Pancreas (tissue), 10 donors: ENCODE results near the gene KRTAP4-12. TPM values are rescaled to one million over a fixed set of nuclear protein-coding genes. Genes with fewer than 3 reads are reported as not detected.
A peak's percentile ranks its signal among the peaks of the same experiment; 100 is the strongest.
"Not testable (repeated sequence)": the region's sequence is repeated elsewhere in the genome, so short reads cannot be mapped to it uniquely, and the experiment has no call there.

Source experiments
- ATAC-seq, 4 donors: fragments of 200-7000 bp; cut with Tn5 transposase; one replicate each; pipeline versions ENCODE4 v1.8.0 to v1.9.1; 2020; ENCODE audit warnings: mild to moderate bottlenecking in 4 of 4, moderate library complexity in 4 of 4
- DNase-seq, 6 donors: peaks; one replicate each; pipeline ENCODE4 v3.0.0-alpha.2; 2020
- FAIRE-seq: peaks from 2 replicates; lab custom pipeline; 2012; peaks lifted over from hg19 to GRCh38; lab: Jason Lieb, UNC
- H3K27ac ChIP-seq, 4 donors: fragments of 200-600 bp; sonication (generic); 1 replicate in 3 of 4; 2 replicates in 1 of 4; pipeline versions ENCODE4 v1.5.0 to v1.8.0; 2020
- H3K27me3 ChIP-seq, 4 donors: fragments of 200-600 bp; one replicate each; pipeline ENCODE4 v1.8.0; 2021
- H3K36me3 ChIP-seq, 3 donors: fragments of 200-600 bp; sonication (generic) in 1 of 3; one replicate each; pipeline versions ENCODE4 v1.5.0 to v1.8.0; 2020 to 2021
- H3K4me1 ChIP-seq, 3 donors: fragments of 200-600 bp; one replicate each; pipeline ENCODE4 v1.8.0; 2021
- H3K4me3 ChIP-seq, 4 donors: fragments of 200-600 bp; sonication (generic) in 2 of 4; one replicate each; pipeline versions ENCODE4 v1.5.0 to v1.8.0; 2020 to 2021
- H3K9me3 ChIP-seq, 4 donors: fragments of 200-600 bp; one replicate each; pipeline ENCODE4 v1.8.0; 2021
- WGBS, 2 donors: extraction: QIAGEN DNeasy Blood & Tissue Kit; methylation state at CpG; one replicate each; pipeline ENCODE4 v1.1.7; 2013; 5-methylcytosine and 5-hydroxymethylcytosine counted together
- intact Hi-C, 3 donors: fragments of 100-400 bp; cut with DNase I; formaldehyde crosslinking; loops; one replicate each; pipeline versions ENCODE4 v1.11.1 to v1.14.2; 2022
- polyA plus RNA-seq, 2 donors: library from polyadenylated mRNA; stranded (reverse); fragments of 200-250 nt; gene quantifications; one replicate each; pipeline ENCODE4 v1.2.3, GENCODE V29; 2013
- total RNA-seq, 6 donors: library from RNA; stranded (reverse); fragmentation: NEBNext Ultra II Directional in 4 of 6; extraction: Animal tissue kit (Norgen Biotek cat#: 25700) in 4 of 6; gene quantifications; one replicate each; pipeline versions ENCODE4 v1.2.1 to v1.2.4, GENCODE V29; 2021 to 2023
- TF ChIP-seq, protein P1 (sequence below), 4 donors: fragments of 200-600 bp; sonication (generic) in 3 of 4; IDR thresholded peaks; one replicate each; pipeline versions ENCODE4 v1.5.0 to v1.8.0; 2021; ENCODE audit warnings: antibody characterized with exemption in 4 of 4
- donor health status: healthy with polysubstance abuse.
- donor health status: DM: no; HTN: no; CAD: no; lungs with moderate emphysema.
- donor health status: DM: no; HTN: no; CAD: no.
- donor health status: control.
- donor health status: control.
- donor health status: Bipolar disorder and iron deficiency.
- donor health status: DM: yes; HTN: yes; CAD: no.
- donor health status: DM: no; HTN: no; CAD: no.
- donor health status: DM: no; HTN: no; CAD: no.
- donor health status: DM: yes; HTN: yes; CAD: no.

The KRTAP4-12 gene
- total and polyA plus RNA-seq, 8 donors, result not detected

GRCh38 chr17:41149652-41149985, 25.6 kb upstream of the KRTAP4-12 start, which contains the start of gene KRTAP4-5:
TSS of gene KRTAP4-5 (minus strand) at chr17:41149825. CDS start at chr17:41149767, 58 bp downstream.
- Histone ChIP-seq H3K36me3 (no peaks in the 10 kb centered on the region), H3K9me3 (no peaks in the 10 kb centered on the region), H3K27ac (no peak within 1 kb of the TSS), H3K27me3 (no peaks in the 10 kb centered on the region), H3K4me1 (no peaks in the 10 kb centered on the region), H3K4me3 (no peak within 1 kb of the TSS)
- DNase-seq, result no peak
- ATAC-seq, result no peak
- TF ChIP-seq, protein P1, sequence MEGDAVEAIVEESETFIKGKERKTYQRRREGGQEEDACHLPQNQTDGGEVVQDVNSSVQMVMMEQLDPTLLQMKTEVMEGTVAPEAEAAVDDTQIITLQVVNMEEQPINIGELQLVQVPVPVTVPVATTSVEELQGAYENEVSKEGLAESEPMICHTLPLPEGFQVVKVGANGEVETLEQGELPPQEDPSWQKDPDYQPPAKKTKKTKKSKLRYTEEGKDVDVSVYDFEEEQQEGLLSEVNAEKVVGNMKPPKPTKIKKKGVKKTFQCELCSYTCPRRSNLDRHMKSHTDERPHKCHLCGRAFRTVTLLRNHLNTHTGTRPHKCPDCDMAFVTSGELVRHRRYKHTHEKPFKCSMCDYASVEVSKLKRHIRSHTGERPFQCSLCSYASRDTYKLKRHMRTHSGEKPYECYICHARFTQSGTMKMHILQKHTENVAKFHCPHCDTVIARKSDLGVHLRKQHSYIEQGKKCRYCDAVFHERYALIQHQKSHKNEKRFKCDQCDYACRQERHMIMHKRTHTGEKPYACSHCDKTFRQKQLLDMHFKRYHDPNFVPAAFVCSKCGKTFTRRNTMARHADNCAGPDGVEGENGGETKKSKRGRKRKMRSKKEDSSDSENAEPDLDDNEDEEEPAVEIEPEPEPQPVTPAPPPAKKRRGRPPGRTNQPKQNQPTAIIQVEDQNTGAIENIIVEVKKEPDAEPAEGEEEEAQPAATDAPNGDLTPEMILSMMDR (IDR thresholded peaks at IDR 0.05), result no peak
- 55 to 59% methylated on average over 2 of the region's 2 CpGs for WGBS, 2 donors
- no peak for FAIRE-seq
- intact Hi-C loops, result no loop called here

DNA sequence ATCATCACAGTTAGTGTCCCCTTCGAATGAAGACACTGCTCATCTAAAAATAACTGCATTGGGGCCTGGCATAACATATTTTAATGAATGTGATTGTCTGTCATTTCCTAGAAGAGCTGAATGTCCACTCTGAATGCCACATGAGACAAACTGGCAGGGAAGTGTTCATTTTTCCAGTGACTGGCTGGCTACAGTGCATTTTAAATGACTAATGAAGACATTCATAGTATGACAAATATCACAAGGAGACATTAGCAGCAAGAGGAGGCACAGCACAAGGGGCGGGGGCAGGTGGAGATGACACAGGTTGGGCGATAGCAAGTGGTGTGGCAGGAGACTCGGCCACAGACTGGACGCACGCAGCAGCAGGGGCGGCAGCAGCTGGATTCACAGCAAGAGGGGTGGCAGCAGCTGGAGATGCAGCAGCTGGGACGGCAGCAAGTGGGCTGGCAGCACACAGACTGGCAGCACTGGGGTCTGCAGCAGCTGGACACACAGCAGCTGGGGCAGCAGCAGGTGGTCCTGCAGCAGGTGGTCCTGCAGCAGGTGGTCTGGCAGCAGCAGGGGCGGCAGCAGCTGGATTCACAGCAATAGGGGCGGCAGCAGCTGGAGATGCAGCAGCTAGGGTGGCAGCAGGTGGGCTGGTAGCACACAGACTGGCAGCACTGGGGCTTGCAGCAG, 25.1 kb upstream of the KRTAP4-12 start:
- H3K4me1 ChIP-seq, intact Hi-C loops, H3K27me3 ChIP-seq, H3K4me3 ChIP-seq, H3K36me3 ChIP-seq, H3K27ac ChIP-seq, FAIRE-seq, H3K9me3 ChIP-seq: not testable (repeated sequence)
- peak in 2 of 4 donors; percentile 49 to 65 for ATAC-seq
- DNase-seq, result peak in 1 of 6 donors; percentile 30
- 63 to 65% methylated on average over 10 of the region's 10 CpGs for WGBS, 2 donors

GRCh38 chr17:41147531-41148204, 23.7 kb upstream of the KRTAP4-12 start:
- intact Hi-C loops, result no loop called here
- WGBS, 2 donors, result 84 to 85% methylated on average over 2 of the region's 2 CpGs
- TF ChIP-seq, protein P1 (IDR thresholded peaks at IDR 0.05), result no peak
- Histone ChIP-seq H3K36me3 (no peaks in the 10 kb centered on the region), H3K9me3 (no peaks in the 10 kb centered on the region), H3K27ac (no peak overlapping the region), H3K27me3 (no peaks in the 10 kb centered on the region), H3K4me3 (no peak overlapping the region), H3K4me1 (no peaks in the 10 kb centered on the region)
- FAIRE-seq (no peak), ATAC-seq (no peak), DNase-seq (no peak)

DNA sequence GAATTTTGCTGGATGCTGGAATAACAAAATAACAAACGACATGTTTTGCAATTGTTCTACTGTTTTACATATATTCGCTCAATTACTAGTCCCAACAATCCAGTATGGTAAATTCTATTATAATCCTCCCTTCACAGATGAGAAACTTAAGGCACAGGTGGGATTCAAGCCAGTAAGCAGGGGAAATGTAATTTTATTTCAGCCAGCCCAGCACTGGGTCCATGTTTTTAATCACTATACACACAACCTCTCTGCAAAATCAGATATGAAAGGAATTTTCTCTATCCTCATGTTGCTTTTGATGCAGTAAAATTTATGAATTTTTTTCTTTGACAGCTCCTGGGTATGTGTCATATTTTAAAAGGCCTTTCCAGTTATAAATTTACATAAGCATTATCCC, 21.3 kb upstream of the KRTAP4-12 start:
- Histone ChIP-seq H3K27ac (no peak overlapping the region), H3K27me3 (no peaks in the 10 kb centered on the region), H3K9me3 (no peaks in the 10 kb centered on the region), H3K4me1 (no peaks in the 10 kb centered on the region), H3K4me3 (no peak overlapping the region), H3K36me3 (no peaks in the 10 kb centered on the region)
- TF ChIP-seq, protein P1 (IDR thresholded peaks at IDR 0.05), result no peak
- DNase-seq (no peak), FAIRE-seq (no peak), ATAC-seq (no peak)
- intact Hi-C loops, result no loop called here
- WGBS, 2 donors, result 62 to 75% methylated on average over 2 of the region's 2 CpGs

- intact Hi-C loops, result no loop called here
- FAIRE-seq (no peak), DNase-seq (no peak), ATAC-seq (no peak)
- Histone ChIP-seq H3K9me3 (no peaks in the 10 kb centered on the region), H3K4me3 (no peak overlapping the region), H3K27me3 (no peaks in the 10 kb centered on the region), H3K36me3 (no peaks in the 10 kb centered on the region), H3K4me1 (no peaks in the 10 kb centered on the region), H3K27ac (no peak overlapping the region)
- 81 to 85% methylated on average over 1 of the region's 1 CpG for WGBS, 2 donors
- TF ChIP-seq, protein P1 (IDR thresholded peaks at IDR 0.05), result no peak
Measured at GRCh38 chr17:41144846-41145245, 20.9 kb upstream of the KRTAP4-12 start.
